AG04450 (cell line): Measurements from ENCODE around the gene POMC. TPM values are rescaled to one million over a fixed set of nuclear protein-coding genes. Genes with fewer than 3 reads are reported as not detected.

Source experiments
- CTCF ChIA-PET: fragments of 300-600, 350-600 bp; formaldehyde crosslinking; extraction: SDS; loops from one replicate; lab custom pipeline; 2022; ENCODE audit warnings: antibody characterized with exemption, inconsistent platforms; lab: Charles Lee
- POLR2A ChIA-PET: fragments of 350-600 bp; formaldehyde crosslinking; extraction: SDS; loops from one replicate; lab custom pipeline; 2021; ENCODE audit warnings: antibody characterized with exemption, inconsistent platforms; lab: Yijun Ruan, JAX
- DNase-seq: peaks from one replicate; pipeline ENCODE4 v3.0.0-alpha.2; 2011; ENCODE audit warnings: low read depth, low spot score
- H3K27ac ChIP-seq: one replicate; pipeline ENCODE4 v1.5.1; 2012; ENCODE audit warnings: low read depth, low read length, control low read depth
- H3K27me3 ChIP-seq: one replicate; pipeline ENCODE4 v1.6.0; 2012; ENCODE audit warnings: low read length; ENCODE audit not compliant: control insufficient read depth, insufficient read depth
- H3K4me3 ChIP-seq: 2 replicates; pipeline ENCODE4 v1.5.1; 2011; ENCODE audit warnings: mild to moderate bottlenecking, low read depth, low read length, control low read depth
- H3K9me3 ChIP-seq: 2 replicates; pipeline ENCODE4 v1.5.1; 2012; ENCODE audit warnings: low read length; ENCODE audit not compliant: control insufficient read depth, insufficient read depth
- CTCF ChIP-seq: IDR thresholded peaks from 2 replicates; pipeline ENCODE4 v1.5.1; 2011; ENCODE audit warnings: low read depth, low read length, control low read depth, inconsistent platforms
- polyA plus RNA-seq: library from polyadenylated mRNA; depleted of rRNA; stranded (reverse); fragments of >200 nt; gene quantifications from 2 replicates; pipeline ENCODE4 v1.2.3, GENCODE V29; 2011

POMC gene
- polyA plus RNA-seq, 1 experiment = not detected

GRCh38 chr2:25201794-25202193, 33.4 kb upstream of the POMC start:
- H3K4me3 ChIP-seq = no peak overlapping the region
- no peaks in the 10 kb centered on the region for H3K9me3 ChIP-seq
- no peaks in the 10 kb centered on the region for H3K27me3 ChIP-seq
- ChIA-PET POLR2A (no interaction called here), CTCF (no interaction called here)
- no peak overlapping the region for H3K27ac ChIP-seq
- no peak for TF ChIP-seq CTCF
- DNase-seq = no peak

GRCh38 chr2:25201265-25201664, 32.9 kb upstream of the POMC start:
- TF ChIP-seq CTCF = peak; percentile 43; the same call in 1 of the 2 replicates
- ChIA-PET POLR2A (no interaction called here), CTCF (no interaction called here)
- Histone ChIP-seq H3K27ac (no peak overlapping the region), H3K4me3 (no peak overlapping the region), H3K27me3 (no peaks in the 10 kb centered on the region), H3K9me3 (no peaks in the 10 kb centered on the region)
- no peak for DNase-seq

- Histone ChIP-seq H3K4me3 (no peak overlapping the region), H3K27me3 (no peaks in the 10 kb centered on the region), H3K9me3 (no peaks in the 10 kb centered on the region), H3K27ac (no peak overlapping the region)
- ChIA-PET POLR2A (no interaction called here), CTCF (no interaction called here)
- DNase-seq = no peak
- TF ChIP-seq CTCF = no peak
These were observed 30.2 kb upstream of the POMC start for GRCh38 chr2:25198576-25198975.

GRCh38 chr2:25198209-25198525, 29.8 kb upstream of the POMC start:
- ChIA-PET CTCF (interaction anchor here (1.5 to 4.9 kb wide), 2 partner anchors 9 to 221 kb away, joined by 6 to 90 read pairs; no protein-coding TSS in a partner anchor), POLR2A (no interaction called here)
- no peaks in the 10 kb centered on the region for H3K9me3 ChIP-seq
- TF ChIP-seq CTCF = no peak
- H3K27me3 ChIP-seq = no peaks in the 10 kb centered on the region
- H3K27ac ChIP-seq = no peak overlapping the region
- no peak overlapping the region for H3K4me3 ChIP-seq
- DNase-seq = no peak

- Histone ChIP-seq H3K4me3 (no peak overlapping the region), H3K9me3 (no peaks in the 10 kb centered on the region), H3K27me3 (no peaks in the 10 kb centered on the region), H3K27ac (no peak overlapping the region)
- POLR2A ChIA-PET = no interaction called here
- CTCF ChIA-PET = interaction anchor here (0.6 to 4.9 kb wide), 10 partner anchors 9 to 375 kb away, joined by 3 to 90 read pairs (median 6); no protein-coding TSS in a partner anchor
- TF ChIP-seq CTCF = no peak
- DNase-seq = no peak
These were observed 29.2 kb upstream of the POMC start for GRCh38 chr2:25197336-25198208.
